ENCODE data around the gene PRKCZ. TPM values are rescaled to one million over a fixed set of nuclear protein-coding genes. Genes with fewer than 3 reads are reported as not detected.

The PRKCZ gene
- total RNA-seq, 1 donor from 2014 or later: 1.3 TPM

- no peak for TF ChIP-seq CTCF (IDR thresholded peaks at IDR 0.05)
- intact Hi-C loops (cut with DNase I): loop anchor here (5.0 kb wide), 1 partner anchor 54 kb away; no protein-coding TSS in a partner anchor
- Histone ChIP-seq H3K27ac (no peak overlapping the region), H3K36me3 (peaks cover 4 to 28% of the 10 kb centered on the region in 2 donors), H3K27me3 (no peaks in the 10 kb centered on the region), H3K4me1 (peaks cover 10 to 13% of the 10 kb centered on the region in 2 donors), H3K4me3 (no peak overlapping the region), H3K9me3 (no peaks in the 10 kb centered on the region)
- DNase-seq (ENCODE audit: low spot score in 2 of 2): no peak
These were observed 136.0 kb downstream of the PRKCZ start for GRCh38 chr1:2185880-2186855.

GRCh38 chr1:2186901-2187300 is 136.7 kb downstream of the PRKCZ start:
- intact Hi-C loops (cut with DNase I): loop anchor here (5.0 kb wide), 1 partner anchor 55 kb away; no protein-coding TSS in a partner anchor
- no peak for TF ChIP-seq CTCF (IDR thresholded peaks at IDR 0.05)
- DNase-seq (ENCODE audit: low spot score in 2 of 2): no peak
- H3K36me3 ChIP-seq: peaks cover 4 to 28% of the 10 kb centered on the region in 2 donors
- H3K4me3 ChIP-seq: no peak overlapping the region
- no peak overlapping the region for H3K27ac ChIP-seq
- peaks cover 15 to 17% of the 10 kb centered on the region in 2 donors for H3K4me1 ChIP-seq
- no peaks in the 10 kb centered on the region for H3K9me3 ChIP-seq
- no peaks in the 10 kb centered on the region for H3K27me3 ChIP-seq

GRCh38 chr1:2187619-2188018 is 137.4 kb downstream of the PRKCZ start:
- Histone ChIP-seq H3K27ac (no peak overlapping the region), H3K4me3 (no peak overlapping the region), H3K27me3 (no peaks in the 10 kb centered on the region), H3K36me3 (peaks cover 4 to 25% of the 10 kb centered on the region in 2 donors), H3K4me1 (peaks cover 20 to 24% of the 10 kb centered on the region in 2 donors), H3K9me3 (no peaks in the 10 kb centered on the region)
- no peak for TF ChIP-seq CTCF (IDR thresholded peaks at IDR 0.05)
- intact Hi-C loops (cut with DNase I): loop anchor here (5.0 kb wide), 1 partner anchor 55 kb away; no protein-coding TSS in a partner anchor
- DNase-seq (ENCODE audit: low spot score in 2 of 2): no peak

GRCh38 chr1:2188336-2188735 is 138.1 kb downstream of the PRKCZ start:
- H3K4me1 ChIP-seq: peaks cover 20 to 31% of the 10 kb centered on the region in 2 donors
- no peak for DNase-seq (ENCODE audit: low spot score in 2 of 2)
- H3K4me3 ChIP-seq: no peak overlapping the region
- no peaks in the 10 kb centered on the region for H3K9me3 ChIP-seq
- H3K27me3 ChIP-seq: no peaks in the 10 kb centered on the region
- H3K36me3 ChIP-seq: peaks cover 4 to 25% of the 10 kb centered on the region in 2 donors
- TF ChIP-seq CTCF (IDR thresholded peaks at IDR 0.05): no peak
- intact Hi-C loops (cut with DNase I): loop anchor here (5.0 kb wide), 1 partner anchor 56 kb away; no protein-coding TSS in a partner anchor
- no peak overlapping the region for H3K27ac ChIP-seq

GRCh38 chr1:2189459-2190425 is 139.5 kb downstream of the PRKCZ start:
- H3K36me3 ChIP-seq: peaks cover 4 to 18% of the 10 kb centered on the region in 2 donors
- H3K4me3 ChIP-seq: peak overlapping the region; percentile 60 to 73
- peak overlapping the region; percentile 94 to 97 for H3K27ac ChIP-seq
- DNase-seq (ENCODE audit: low spot score in 2 of 2): peak; percentile 86 to 97
- H3K27me3 ChIP-seq: no peaks in the 10 kb centered on the region
- no peaks in the 10 kb centered on the region for H3K9me3 ChIP-seq
- peak in 1 of 3 experiments; percentile 3 for TF ChIP-seq CTCF (IDR thresholded peaks at IDR 0.05)
- H3K4me1 ChIP-seq: peaks cover 26 to 38% of the 10 kb centered on the region in 2 donors
- intact Hi-C loops (cut with DNase I): loop anchor here (5.0 kb wide), 3 partner anchors 57 to 398 kb away; partner anchors contain the start of genes PANK4 and PRXL2B

Data from ascending aorta (tissue), 2 donors.